RCC 7860 (cell line): ENCODE data around the gene ATAD3A.
"Not testable (repeated sequence)": the region's sequence is repeated elsewhere in the genome, so short reads cannot be mapped to it uniquely, and the experiment has no call there.

ENCODE experiments used
- DNase-seq: peaks from one replicate; pipeline ENCODE4 v3.0.0-alpha.2; 2015; ENCODE audit warnings: low spot score
- FAIRE-seq: peaks from 2 replicates; lab custom pipeline; 2012; peaks lifted over from hg19 to GRCh38; lab: Jason Lieb, UNC

Gene ATAD3A

GRCh38 chr1:1511533-1512285 is at the start of gene ATAD3A:
ATAD3A (plus strand) TSS chr1:1512162; CDS start chr1:1512269, 107 bp downstream.
- DNase-seq (peak; percentile 92), FAIRE-seq (peak; percentile 35)

DNA sequence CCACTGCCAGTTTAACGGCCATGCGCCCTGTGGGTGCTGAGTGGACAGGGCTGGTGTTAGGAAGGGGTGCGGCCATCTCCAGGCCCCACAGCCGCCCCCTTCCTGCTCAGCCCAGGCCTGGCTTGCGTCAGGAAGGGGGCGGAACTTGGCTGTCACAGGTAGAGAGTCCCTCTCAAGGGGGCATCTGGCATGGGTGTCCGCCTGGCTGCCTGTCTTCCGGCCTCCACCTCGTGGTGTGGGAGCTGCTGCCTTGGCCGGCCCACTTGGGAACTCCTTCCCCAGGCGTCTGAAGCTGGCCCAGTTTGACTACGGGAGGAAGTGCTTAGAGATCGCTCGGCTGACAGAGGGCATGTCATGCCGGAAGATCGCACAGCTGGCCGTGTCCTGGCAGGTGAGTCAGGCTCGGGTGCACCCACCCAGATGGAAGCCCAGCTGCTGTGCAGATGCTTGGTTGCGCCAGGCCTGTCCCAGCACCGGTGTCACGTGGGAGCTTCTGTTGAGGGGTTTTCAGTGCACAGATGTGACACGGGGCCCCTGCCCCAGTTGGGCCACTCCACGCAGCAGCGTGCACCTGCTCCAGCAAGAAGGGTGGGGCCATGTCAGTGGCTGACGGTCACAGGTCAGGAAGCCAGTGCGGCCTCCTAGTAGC is 49.5 kb upstream of the ATAD3A start:
- peak; percentile 6 for DNase-seq
- FAIRE-seq = no peak

GRCh38 chr1:1463312-1463711 is 48.6 kb upstream of the ATAD3A start:
- DNase-seq (no peak), FAIRE-seq (no peak)

DNA sequence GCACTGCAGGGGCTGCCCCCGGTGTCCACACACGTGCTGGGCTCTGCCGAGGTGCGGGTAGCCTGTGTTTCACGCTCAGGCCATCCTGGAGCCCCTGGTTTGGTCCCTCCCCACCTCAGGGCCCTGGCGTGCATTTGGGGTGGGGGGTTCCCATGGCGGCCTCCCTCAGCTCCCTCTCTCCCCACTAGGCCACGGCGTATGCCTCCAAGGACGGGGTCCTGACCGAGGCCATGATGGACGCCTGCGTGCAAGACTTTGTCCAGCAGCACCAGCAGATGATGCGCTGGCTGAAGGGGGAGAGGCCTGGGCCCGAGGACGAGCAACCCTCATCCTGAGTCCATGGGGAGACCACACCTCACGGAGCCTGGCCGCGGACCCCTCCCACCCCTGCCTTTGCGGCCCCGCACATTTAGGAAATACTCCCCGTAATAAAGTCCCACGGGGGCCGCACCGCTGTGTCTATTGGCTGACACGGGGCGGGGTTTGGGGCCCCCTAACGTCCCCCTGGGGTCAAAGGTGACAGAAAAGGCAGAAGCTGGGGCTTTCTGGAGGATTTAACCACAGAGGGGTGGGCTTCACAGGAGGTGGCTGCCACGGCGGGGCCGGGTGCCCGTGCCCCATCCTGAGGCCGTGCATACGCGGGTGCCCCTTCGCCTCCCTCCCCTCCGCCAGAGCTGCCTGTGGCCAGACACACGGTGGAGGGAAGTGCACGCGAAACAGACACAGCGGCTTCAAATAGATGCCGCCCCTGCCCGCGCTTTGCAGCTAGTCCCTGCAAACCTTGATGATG is 43.6 kb upstream of the ATAD3A start:
- DNase-seq, FAIRE-seq: not testable (repeated sequence)

DNA sequence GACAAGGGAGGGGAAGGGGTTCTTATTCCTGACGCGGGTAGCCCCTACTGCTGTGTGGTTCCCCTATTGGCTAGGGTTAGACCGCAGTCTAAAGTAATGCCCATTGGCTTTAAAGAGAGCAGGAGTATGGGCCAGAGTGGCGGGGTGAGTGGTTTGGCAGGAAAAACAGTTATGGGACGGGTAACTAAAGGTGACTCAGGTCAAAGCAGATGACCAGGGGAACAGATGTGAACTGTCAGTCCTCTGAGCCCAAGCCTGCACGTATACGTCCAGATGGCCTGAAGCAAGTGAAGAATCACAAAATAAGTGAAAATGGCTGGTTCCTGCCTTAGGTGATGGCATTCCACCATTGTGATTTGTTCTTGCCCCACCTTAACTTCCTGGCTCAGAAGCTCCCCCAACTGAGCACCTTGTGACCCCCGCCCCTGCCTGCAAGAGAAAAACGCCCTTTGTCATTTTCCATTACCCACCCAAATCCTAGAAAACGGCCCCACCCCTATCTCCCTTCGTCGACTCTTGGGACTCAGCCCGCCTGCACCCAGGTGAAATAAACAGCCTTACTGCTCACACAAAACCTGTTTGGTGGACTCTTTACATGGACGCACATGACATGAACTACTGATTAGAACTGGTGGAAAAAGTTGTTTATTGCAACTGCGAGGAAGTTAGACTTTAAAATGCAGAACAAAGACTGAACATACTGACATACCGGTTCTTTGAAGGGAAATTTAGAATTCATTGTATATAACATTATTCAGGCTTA is 41.2 kb upstream of the ATAD3A start:
- DNase-seq (no peak), FAIRE-seq (no peak)

- DNase-seq (peak; percentile 79), FAIRE-seq (no peak)
These were observed 40.4 kb upstream of the ATAD3A start, which contains the start of gene ATAD3B for GRCh38 chr1:1471389-1472052. ATAD3B (plus strand) TSS chr1:1471765; CDS start chr1:1471885, 120 bp downstream.

- not testable (repeated sequence) for FAIRE-seq
These were observed 39.7 kb upstream of the ATAD3A start for GRCh38 chr1:1472053-1472876.

DNA sequence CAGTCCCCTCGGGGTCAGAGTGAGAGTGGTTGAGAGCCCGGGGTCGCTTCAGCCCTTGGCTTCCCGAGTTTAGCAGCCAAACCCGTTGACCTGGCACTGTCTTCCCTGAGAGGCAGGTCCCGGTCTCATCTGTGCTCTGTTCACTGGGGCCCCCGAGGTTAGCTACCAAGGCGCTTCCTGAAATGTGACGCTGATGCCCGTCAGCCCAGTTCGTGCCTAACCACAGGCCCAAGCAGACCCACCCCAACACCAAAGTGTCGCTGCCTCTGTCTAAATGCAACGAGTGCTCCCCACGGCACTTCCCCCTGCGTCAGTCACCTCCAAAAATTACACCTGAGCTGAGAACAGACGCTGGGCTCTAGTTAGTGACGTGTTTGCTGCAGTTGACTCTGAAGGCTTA is 36.0 kb upstream of the ATAD3A start:
- not testable (repeated sequence) for FAIRE-seq, DNase-seq

More at GRCh38 chr1:1472053-1472876, 39.7 kb upstream of the ATAD3A start:
- not testable (repeated sequence) for DNase-seq

GRCh38 chr1:1477206-1477605 is 34.8 kb upstream of the ATAD3A start:
- DNase-seq = no peak
- no peak for FAIRE-seq

GRCh38 chr1:1479547-1480487 is 32.1 kb upstream of the ATAD3A start:
- FAIRE-seq = no peak
- no peak for DNase-seq

GRCh38 chr1:1480488-1480867 is 31.5 kb upstream of the ATAD3A start:
- not testable (repeated sequence) for FAIRE-seq

DNA sequence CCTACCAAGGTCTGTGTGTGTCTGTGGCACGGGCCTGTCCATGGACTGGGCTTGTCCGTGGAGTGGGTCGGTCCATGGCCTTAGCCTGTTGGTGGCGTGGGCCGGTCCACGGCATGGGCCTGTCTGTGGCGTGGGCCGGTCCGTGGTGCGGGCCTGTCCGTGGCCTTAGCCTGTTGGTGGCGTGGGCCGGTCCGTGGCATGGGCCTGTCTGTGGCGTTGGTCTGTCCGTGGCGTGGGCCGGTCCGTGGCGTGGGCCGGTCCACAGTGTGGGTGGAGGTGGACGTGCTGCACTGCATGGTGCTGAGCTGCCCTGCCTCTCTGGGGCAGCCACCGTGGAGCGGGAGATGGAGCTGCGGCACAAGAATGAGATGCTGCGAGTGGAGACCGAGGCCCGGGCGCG is 30.2 kb upstream of the ATAD3A start:
- not testable (repeated sequence) for DNase-seq, FAIRE-seq

More at GRCh38 chr1:1480488-1480867, 31.5 kb upstream of the ATAD3A start:
- not testable (repeated sequence) for DNase-seq

GRCh38 chr1:1482856-1483255 is 29.1 kb upstream of the ATAD3A start:
- no peak for DNase-seq
- no peak for FAIRE-seq

GRCh38 chr1:1483714-1484113 is 28.2 kb upstream of the ATAD3A start:
- FAIRE-seq (no peak), DNase-seq (no peak)

GRCh38 chr1:1484976-1485750 is 26.8 kb upstream of the ATAD3A start:
- not testable (repeated sequence) for FAIRE-seq, DNase-seq

DNA sequence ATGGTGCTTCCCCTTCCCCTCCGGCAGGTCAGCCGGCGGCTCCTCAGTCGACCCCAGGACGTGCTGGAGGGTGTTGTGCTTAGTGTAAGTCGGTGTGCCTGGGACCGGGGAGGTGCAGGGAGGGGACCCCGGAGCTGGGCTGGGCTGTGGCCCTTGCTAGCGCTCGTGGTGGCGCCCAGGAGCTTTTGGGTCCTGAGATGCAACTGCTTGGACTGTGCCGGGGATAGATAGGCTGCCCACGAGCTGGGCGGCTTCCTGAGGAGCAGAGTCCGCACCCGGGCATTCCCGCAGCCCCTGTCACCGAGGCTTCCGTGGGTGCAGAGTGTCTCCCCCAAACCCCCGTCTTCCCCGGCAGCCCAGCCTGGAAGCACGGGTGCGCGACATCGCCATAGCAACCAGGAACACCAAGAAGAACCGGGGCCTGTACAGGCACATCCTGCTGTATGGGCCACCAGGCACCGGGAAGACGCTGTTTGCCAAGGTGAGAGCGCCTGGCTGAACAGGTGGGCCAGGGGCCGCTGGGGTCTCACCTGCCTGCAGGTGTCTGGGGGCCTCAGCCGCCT is 26.1 kb upstream of the ATAD3A start:
- DNase-seq, FAIRE-seq: not testable (repeated sequence)

DNA sequence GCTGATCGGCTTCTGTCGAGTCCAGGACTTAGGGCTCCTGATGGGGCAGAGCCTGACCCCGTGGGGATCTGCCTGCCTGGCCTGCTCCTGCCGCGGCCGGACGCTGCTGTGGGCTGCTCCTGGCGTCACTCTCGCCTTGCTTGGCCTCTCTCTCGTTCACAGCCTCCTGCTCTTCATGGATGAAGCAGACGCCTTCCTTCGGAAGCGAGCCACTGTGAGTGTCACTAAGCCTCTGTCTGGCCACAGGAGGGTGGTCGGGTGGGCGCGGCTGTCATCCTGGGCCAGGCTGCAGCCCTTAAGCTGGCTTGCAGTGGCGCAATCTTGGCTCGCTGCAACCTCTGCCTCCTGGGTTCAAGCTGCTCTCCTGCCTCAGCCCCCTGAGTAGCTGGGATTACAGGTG is 24.3 kb upstream of the ATAD3A start:
- FAIRE-seq (no peak), DNase-seq (no peak)
